HEK293T (cell line): ENCODE results near the gene GEMIN7.

Experiments used
- ARNT ChIP-seq: fragments of 450-650 bp; IDR thresholded peaks from 2 replicates; pipeline ENCODE4 v1.6.1; 2017; ENCODE audit warnings: mild to moderate bottlenecking
- BHLHE40 ChIP-seq: fragments of 450-650 bp; IDR thresholded peaks from 2 replicates; pipeline ENCODE4 v1.6.1; 2016; ENCODE audit warnings: mild to moderate bottlenecking, moderate library complexity, borderline replicate concordance
- ELF4 ChIP-seq: fragments of 450-650 bp; IDR thresholded peaks from 2 replicates; pipeline ENCODE4 v1.6.1; 2017; ENCODE audit warnings: antibody characterized with exemption
- FOXA1 ChIP-seq: fragments of 450-650 bp; IDR thresholded peaks from 2 replicates; pipeline ENCODE4 v1.6.1; 2016; ENCODE audit warnings: mild to moderate bottlenecking
- FOXK2 ChIP-seq: fragments of 450-650 bp; IDR thresholded peaks from 2 replicates; pipeline ENCODE4 v1.6.1; 2016; ENCODE audit warnings: mild to moderate bottlenecking
- HDGF ChIP-seq: fragments of 450-650 bp; IDR thresholded peaks from 2 replicates; pipeline ENCODE4 v1.6.1; 2017; ENCODE audit warnings: antibody characterized with exemption, borderline replicate concordance
- L3MBTL2 ChIP-seq: fragments of 450-650 bp; conservative IDR thresholded peaks from 2 replicates; pipeline ENCODE4 v1.6.1; 2016; ENCODE audit warnings: mild to moderate bottlenecking
- PKNOX1 ChIP-seq: fragments of 450-650 bp; IDR thresholded peaks from 2 replicates; pipeline ENCODE4 v1.6.1; 2016
- SP1 ChIP-seq: fragments of 450-650 bp; IDR thresholded peaks from 2 replicates; pipeline ENCODE4 v1.6.1; 2017
- SUZ12 ChIP-seq: fragments of 450-650 bp; IDR thresholded peaks from 2 replicates; pipeline ENCODE4 v1.6.1; 2016; ENCODE audit warnings: mild to moderate bottlenecking
- TARDBP ChIP-seq: fragments of 450-650 bp; IDR thresholded peaks from 2 replicates; pipeline ENCODE4 v1.6.1; 2016

GRCh38 chr19:45118106-45118505 lies 39.0 kb downstream of the GEMIN7 start:
- TF ChIP-seq BHLHE40 (no peak), TARDBP (no peak), L3MBTL2 (no peak), ELF4 (no peak), SUZ12 (no peak), SP1 (no peak), FOXA1 (no peak), PKNOX1 (no peak), FOXK2 (no peak), ARNT (no peak), HDGF (no peak)
